EL (cell line): ENCODE results near the gene MAP9.
"Not testable (repeated sequence)": the region's sequence is repeated elsewhere in the genome, so short reads cannot be mapped to it uniquely, and the experiment has no call there.

Experiments used
- DNase-seq: peaks from one replicate; pipeline ENCODE4 v3.0.0-alpha.2; 2016

Gene MAP9

DNA sequence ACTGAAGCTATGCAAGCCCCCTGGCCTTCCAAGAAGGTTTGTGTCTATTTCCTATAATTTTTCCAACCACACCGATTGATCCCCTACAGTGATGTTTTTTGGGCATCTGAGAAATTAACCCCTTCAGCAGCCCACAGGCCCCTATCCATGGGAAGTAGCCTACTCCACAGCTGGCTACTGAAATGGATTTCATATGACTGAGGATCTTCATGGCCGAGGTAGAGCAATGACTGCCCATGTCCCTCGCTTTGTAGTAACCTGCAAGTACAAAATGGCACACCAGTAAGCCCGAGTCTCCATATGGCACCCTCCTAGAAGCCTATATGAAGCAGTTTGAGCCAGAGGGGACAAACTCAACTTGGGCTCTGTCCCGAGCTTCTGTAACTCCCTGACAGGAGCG lies 36.8 kb downstream of the MAP9 start:
- DNase-seq = no peak

DNA sequence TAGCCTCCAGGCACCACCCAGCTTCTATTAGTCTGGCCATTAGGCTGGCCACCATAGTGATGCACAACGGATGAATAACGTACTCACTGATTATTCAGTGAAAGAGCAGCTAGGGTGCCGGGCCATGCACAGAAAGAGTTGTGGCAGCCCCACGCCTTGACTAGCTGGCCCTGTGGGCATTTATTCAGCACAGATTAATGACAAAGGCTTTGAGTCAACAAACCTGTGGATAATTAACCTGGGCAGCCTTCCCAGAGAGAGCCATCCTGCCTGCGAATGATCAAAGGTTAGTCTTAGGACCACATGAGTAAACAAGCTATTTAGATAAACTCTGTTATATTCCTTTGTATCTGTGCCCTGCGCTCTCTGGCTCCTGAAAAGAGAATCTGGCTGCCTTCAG lies 37.2 kb downstream of the MAP9 start:
- DNase-seq = no peak

DNA sequence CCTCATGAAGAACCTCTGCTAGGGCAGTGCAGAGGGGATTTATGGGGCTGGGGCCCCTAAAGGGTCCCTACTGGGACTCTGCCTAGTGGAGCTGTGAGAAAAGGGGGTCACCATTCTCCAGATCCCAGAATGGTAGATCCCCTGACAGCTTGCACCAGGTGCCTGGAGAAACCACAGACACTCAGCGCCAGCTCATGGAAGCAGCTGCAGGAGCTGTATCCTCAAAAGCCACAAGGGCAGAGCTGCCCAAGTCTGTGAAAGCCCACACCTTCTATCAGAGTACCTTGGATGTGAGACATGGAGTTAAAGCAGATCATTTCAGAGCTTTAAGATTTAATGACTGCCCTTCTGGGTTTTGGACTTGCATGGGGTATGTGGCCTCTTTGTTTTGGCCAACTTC lies 38.6 kb downstream of the MAP9 start:
- DNase-seq = no peak

DNA sequence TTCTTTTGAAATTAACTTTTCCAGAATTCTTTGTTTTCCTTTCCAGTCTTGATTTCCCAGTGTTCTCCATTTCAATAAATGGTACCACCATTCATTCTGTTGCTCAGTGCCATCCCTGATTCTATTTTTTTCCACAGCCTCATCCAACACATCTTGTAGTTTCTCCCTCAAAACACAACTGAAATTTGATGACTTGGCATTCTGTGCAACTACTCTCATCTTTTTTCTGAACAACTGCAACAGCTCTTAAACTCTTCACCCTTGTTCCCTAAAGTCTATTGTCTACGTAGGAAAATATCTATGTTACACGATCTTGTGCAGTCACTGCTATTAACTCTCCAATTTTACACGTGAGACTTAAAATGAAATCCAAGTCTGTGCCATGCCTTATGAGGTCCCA lies 40.5 kb downstream of the MAP9 start:
- no peak for DNase-seq

DNA sequence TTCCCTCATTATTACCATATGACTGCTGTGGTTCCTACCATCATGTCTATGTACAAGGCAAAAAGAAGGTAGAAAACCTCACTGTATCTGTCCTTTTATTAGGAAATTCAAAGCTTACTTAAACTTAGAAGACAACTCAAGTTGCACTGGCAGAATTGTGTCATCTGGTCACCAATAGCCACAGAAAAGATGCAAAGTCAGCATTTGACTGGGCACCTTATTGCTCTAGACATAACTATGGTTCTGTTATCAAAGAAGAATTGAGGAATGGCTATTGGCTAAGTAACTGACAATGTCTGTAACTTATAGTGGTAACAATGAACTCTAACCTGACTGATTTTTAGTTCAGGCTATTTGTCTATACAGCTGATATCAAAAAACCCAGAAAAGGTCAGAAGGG lies 45.3 kb downstream of the MAP9 start:
- DNase-seq = no peak

DNA sequence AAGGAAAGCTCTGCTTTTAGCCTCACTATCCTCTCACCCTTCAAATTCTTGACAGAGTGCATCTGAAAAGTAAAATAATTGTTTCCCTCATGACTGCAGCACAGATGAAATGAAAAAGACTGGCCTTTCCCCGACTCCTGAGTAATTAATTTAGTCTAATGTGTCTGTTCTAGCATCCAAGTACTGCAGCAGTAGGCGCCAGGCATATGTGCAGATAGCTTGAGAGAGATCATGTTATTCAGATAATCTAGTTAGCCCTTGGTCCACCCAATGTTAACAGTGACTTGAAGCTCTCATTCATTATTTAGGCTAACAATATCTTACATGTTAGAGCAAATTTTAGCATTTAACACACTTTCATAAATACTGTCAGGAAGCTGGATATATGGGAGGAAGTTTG lies 54.0 kb downstream of the MAP9 start:
- DNase-seq = no peak

DNA sequence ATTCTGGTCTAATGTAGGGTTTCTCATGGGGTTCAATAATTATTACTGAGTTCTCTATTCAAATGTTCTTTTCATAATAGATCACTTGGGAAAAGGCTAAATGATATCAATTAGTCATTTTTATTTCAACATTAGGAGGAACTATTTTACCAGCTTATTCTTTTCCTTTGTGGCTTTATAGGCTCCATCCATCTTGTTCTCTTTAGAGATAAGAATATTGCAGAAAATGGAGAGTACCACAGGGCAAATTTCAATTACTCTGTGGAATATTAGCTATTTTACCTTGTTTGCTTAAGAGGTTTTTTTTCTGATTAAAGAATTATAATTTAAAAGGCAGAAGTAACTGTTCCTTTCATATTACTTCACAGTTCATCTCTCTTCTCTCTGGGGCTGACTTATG lies 55.8 kb downstream of the MAP9 start:
- no peak for DNase-seq

DNA sequence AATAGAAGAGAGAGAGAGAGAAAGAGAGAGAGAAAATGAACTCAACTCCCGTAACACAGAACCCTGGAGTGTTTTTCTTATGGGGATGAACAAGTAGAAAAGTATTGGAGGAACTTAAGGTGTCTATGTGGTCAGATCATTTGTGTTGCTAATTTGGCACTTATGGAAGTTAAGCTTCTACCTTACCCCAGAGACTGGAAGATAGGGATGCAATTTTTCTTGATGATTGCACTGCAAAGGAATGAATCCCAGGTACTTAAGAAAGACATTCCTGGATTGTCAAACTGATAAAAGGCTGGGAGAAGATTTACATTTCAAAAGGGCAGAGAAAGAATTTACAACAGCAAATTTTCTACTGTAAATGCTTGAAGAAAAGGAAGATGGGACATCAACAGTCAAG lies 57.2 kb downstream of the MAP9 start:
- DNase-seq = no peak

DNA sequence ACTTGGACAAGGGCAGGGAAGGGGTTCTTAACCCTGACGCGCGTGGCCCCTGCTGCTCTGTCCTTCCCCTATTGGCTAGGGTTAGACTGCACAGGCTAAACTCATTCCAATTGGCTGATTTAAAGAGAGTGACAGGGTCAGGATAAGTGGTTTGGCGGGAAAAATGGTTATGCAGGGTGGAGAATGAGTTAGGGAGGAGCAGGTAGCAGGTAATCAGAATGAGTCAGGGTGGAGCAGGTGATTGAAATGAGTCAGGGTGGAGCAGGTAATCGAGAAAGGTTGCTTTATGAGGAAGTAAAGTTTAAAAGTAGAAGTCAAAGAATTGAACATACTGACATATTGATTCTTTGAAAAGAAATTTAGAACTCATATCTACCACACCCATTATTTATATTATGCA lies 64.7 kb downstream of the MAP9 start:
- not testable (repeated sequence) for DNase-seq

DNA sequence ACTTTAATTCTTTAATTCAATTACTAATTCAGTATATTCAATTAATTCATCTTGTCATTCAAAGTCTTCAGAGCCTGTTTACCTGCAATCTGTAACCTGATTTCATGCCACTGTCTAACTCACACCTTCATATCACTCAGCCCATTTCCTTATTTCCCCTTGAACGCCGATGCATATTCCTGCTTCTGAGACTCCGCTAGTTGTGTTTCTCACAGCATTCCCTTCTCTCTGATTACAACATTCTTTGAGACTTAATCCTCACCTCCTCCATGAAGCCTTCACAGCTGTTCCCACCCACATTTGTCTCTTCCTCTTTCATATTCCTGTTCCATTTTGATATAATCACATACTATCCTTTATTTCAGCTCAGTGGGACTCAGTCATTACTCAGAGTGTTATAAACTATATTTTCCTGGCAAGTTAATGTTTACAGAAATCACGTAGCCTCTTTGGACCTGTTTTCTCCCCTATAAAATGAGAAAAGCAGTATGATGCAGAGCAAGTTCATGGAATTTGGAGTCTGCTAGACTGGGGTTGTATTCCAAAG lies 69.0 kb downstream of the MAP9 start:
- DNase-seq = no peak

DNA sequence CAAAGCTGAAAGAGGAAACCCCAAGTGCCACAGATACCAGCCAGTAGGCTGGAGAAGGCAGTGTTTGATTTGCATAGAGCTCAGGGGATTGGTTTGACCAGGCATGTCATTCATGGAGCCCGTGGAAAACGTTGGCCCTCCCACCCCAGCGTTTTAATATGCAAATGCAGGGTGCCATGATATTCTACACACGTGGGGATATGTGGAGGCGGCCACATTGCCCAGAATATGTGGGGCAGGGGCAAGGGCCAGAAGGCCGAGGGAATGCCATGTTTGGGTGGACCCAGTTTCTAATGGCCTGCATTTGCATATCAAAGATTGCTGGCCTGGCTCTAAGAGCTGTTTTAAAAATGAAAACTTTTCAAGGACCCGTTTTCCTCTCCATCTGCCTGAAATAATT lies 71.1 kb downstream of the MAP9 start:
- no peak for DNase-seq

DNA sequence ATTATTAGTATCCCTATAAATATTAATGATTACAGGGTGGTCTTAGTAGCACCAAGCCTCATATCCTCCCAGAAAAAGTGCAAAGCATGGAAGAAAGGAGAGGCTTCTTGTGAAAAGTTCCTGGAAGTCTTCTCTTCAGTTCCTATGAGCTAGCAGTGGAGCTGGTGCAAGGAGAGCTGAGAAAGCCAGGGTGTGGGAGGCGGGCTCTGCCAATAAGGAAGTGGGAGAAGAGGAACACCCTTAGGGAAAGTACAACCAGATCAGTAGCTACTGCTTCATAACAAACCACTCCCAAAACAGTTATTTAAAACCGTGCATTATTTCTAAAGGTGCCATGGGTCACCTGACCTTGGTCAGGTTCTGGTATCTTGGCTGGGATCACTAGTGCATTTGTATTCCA lies 72.4 kb downstream of the MAP9 start:
- no peak for DNase-seq

DNA sequence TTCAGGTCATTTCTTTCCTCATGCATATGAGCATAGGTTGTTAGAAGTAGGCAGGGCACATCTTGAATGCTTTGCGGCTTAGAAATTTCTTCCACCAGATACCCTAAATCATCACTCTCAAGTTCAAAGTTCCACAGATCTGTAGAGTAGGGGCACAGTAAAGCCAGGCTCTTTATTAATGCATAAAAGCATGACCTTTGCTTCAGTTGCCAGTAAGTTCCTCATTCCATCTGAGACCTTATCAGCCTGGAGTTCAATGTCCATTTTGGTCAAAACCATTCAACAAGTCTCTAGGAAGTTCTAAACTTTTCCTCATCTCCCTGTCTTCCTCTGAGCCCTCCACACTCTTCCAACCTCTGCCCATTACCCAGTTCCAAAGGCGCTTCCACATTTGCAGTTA lies 77.7 kb downstream of the MAP9 start:
- no peak for DNase-seq
